ENCODE measurements around the gene COX14. TPM values are rescaled to one million over a fixed set of nuclear protein-coding genes. Genes with fewer than 3 reads are reported as not detected.

COX14 gene
- total RNA-seq, 1 experiment from 2014 or later, result 28.7 TPM

DNA sequence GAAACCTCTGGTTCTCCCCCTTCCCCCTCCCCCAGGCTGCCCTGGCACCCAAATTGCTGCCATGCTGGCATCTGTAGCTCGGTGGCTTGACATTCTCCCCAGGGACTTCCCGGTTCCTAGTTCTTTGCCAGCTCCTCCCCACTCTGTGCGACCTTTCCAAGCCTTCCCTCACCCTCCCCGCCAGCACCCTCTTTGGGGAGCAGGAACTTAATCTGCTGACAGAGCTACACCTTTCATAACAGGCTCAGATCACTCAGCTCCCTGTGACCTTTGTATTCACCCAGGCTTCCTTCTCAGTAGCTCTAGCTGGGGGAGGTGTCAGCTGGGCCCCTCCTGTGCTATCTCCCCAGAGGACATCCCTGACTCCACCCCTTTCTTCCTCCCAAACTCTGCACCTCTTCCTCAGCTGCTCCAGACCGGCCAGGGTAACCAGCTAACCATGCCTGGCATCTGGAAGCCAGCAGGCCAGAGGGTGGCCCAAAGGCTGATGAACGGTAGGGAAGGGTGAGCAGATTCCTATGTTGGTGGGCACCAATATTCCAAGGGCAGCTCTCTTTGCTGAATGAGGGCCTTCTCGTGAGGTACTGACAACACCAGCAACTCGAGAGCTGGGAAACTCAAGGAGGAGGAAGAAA is 1.8 kb upstream of the COX14 start:
- no TSS peak for BruUV-seq (replicated peaks)

DNA sequence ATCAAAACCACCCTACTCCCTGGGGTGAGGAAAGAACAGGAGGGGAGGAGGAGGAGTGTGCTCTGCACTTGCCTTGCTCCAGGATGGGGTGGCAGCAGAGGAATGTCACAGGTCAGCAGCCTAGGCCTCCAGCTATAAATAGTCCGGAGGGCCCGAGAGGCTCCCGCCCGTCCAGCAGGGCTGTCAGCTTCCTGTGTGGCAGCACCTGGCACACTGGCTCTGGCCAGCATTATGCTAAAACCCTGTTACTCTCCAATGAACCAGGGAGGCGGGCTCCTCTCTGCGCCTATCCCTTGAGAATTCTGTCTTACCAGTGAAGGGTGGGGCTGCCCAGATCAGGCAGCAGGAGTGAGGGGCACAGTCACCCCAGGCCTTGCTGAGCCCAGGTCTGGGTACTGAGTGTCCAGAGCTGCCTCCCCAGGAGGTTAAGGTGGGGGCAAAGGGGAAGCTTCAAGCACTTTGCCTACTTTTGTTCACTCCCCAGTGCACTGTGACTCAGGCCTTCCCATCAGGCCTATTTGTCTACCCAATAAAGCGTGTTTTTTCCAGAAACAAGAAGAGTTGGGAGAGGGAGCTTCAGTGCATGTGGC is 1.2 kb upstream of the COX14 start:
- TF ChIP-seq, protein P1, sequence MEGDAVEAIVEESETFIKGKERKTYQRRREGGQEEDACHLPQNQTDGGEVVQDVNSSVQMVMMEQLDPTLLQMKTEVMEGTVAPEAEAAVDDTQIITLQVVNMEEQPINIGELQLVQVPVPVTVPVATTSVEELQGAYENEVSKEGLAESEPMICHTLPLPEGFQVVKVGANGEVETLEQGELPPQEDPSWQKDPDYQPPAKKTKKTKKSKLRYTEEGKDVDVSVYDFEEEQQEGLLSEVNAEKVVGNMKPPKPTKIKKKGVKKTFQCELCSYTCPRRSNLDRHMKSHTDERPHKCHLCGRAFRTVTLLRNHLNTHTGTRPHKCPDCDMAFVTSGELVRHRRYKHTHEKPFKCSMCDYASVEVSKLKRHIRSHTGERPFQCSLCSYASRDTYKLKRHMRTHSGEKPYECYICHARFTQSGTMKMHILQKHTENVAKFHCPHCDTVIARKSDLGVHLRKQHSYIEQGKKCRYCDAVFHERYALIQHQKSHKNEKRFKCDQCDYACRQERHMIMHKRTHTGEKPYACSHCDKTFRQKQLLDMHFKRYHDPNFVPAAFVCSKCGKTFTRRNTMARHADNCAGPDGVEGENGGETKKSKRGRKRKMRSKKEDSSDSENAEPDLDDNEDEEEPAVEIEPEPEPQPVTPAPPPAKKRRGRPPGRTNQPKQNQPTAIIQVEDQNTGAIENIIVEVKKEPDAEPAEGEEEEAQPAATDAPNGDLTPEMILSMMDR (conservative IDR thresholded peaks at IDR 0.05; ENCODE audit: low read depth, low read length), result no peak
- no peak for TF ChIP-seq EZH2 (IDR thresholded peaks at IDR 0.05; ENCODE audit: borderline replicate concordance, low read depth, low read length, poor library complexity, severe bottlenecking)
- Histone ChIP-seq H3K9me3 (ENCODE audit: low read depth, low read length, poor library complexity, severe bottlenecking) (no peaks in the 10 kb centered on the region), H3K27me3 (replicated peaks; ENCODE audit: insufficient read depth, low read depth, low read length, poor library complexity) (no peaks in the 10 kb centered on the region), H3K27ac (ENCODE audit: low read depth, low read length, poor library complexity, severe bottlenecking) (peak overlapping the region; percentile 49), H3K36me3 (ENCODE audit: insufficient read depth, low read length, poor library complexity, severe bottlenecking) (no peaks in the 10 kb centered on the region), H3K4me3 (ENCODE audit: low read depth, low read length, poor library complexity, severe bottlenecking) (no peak overlapping the region), H3K4me1 (ENCODE audit: insufficient read depth, low read length, poor library complexity, severe bottlenecking) (peaks cover 26% of the 10 kb centered on the region)
- intact Hi-C loops (cut with micrococcal nuclease; ENCODE audit: unreplicated experiment), result loop anchor here (2.0 kb wide), 1 partner anchor 56 kb away; the partner anchor contains the start of gene CERS5
- peak; percentile 33 for DNase-seq (ENCODE audit: low spot score)
- no TSS peak for BruUV-seq (replicated peaks)
- ChIA-PET CTCF (interaction anchor here (0.5 to 2.7 kb wide), 10 partner anchors 8 to 351 kb away, joined by 3 to 21 read pairs (median 6); partner anchors contain the start of genes AQP5, CERS5 and SMARCD1), POLR2A (ENCODE audit: low non-redundant PET) (interaction anchor here (0.9 kb wide), 1 partner anchor 370 kb away, joined by 22 read pairs; no protein-coding TSS in a partner anchor)

More for the DNA sequence above, 1.8 kb upstream of the COX14 start:
- Histone ChIP-seq H3K4me1 (ENCODE audit: insufficient read depth, low read length, poor library complexity, severe bottlenecking) (peaks cover 26% of the 10 kb centered on the region), H3K27ac (ENCODE audit: low read depth, low read length, poor library complexity, severe bottlenecking) (peak overlapping the region; percentile 49), H3K9me3 (ENCODE audit: low read depth, low read length, poor library complexity, severe bottlenecking) (no peaks in the 10 kb centered on the region), H3K36me3 (ENCODE audit: insufficient read depth, low read length, poor library complexity, severe bottlenecking) (no peaks in the 10 kb centered on the region), H3K27me3 (replicated peaks; ENCODE audit: insufficient read depth, low read depth, low read length, poor library complexity) (no peaks in the 10 kb centered on the region), H3K4me3 (ENCODE audit: low read depth, low read length, poor library complexity, severe bottlenecking) (no peak overlapping the region)
- intact Hi-C loops (cut with micrococcal nuclease; ENCODE audit: unreplicated experiment), result loop anchor here (2.0 kb wide), 1 partner anchor 57 kb away; the partner anchor contains the start of gene CERS5
- POLR2A ChIA-PET (ENCODE audit: low non-redundant PET), result no interaction called here
- TF ChIP-seq, protein P1 (conservative IDR thresholded peaks at IDR 0.05; ENCODE audit: low read depth, low read length), result no peak
- no peak for TF ChIP-seq EZH2 (IDR thresholded peaks at IDR 0.05; ENCODE audit: borderline replicate concordance, low read depth, low read length, poor library complexity, severe bottlenecking)
- CTCF ChIA-PET, result interaction anchor here (0.5 to 2.7 kb wide), 7 partner anchors 9 to 350 kb away, joined by 3 to 21 read pairs (median 6); partner anchors contain the start of genes AQP5 and SMARCD1
- peak; percentile 25 for DNase-seq (ENCODE audit: low spot score)

DNA sequence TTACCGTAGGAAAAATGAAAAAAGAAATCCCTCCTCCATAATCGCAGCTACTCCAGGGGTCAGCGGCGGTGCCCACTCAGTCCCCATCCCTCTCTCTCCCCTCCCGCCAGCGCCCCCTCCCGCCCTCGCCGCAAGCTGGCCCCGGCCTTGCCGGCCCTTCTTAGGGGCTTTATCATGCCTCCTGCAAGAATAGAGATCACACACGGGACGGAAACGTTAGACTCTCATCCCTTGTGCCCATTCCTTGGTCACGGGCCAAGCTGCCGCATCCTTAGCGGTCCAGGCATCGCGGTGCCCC is 692 bp upstream of the COX14 start:
- intact Hi-C loops (cut with micrococcal nuclease; ENCODE audit: unreplicated experiment), result loop anchor here (2.0 kb wide), 1 partner anchor 55 kb away; the partner anchor contains the start of gene CERS5
- no peak for DNase-seq (ENCODE audit: low spot score)
- TF ChIP-seq, protein P1 (conservative IDR thresholded peaks at IDR 0.05; ENCODE audit: low read depth, low read length), result no peak
- TF ChIP-seq EZH2 (IDR thresholded peaks at IDR 0.05; ENCODE audit: borderline replicate concordance, low read depth, low read length, poor library complexity, severe bottlenecking), result no peak
- ChIA-PET CTCF (interaction anchor here (0.5 to 2.7 kb wide), 9 partner anchors 8 to 1107 kb away, joined by 3 to 21 read pairs (median 5); partner anchors contain the start of genes CERS5, POU6F1 and SMARCD1), POLR2A (ENCODE audit: low non-redundant PET) (interaction anchor here (0.9 kb wide), 1 partner anchor 370 kb away, joined by 22 read pairs; no protein-coding TSS in a partner anchor)
- Histone ChIP-seq H3K4me1 (ENCODE audit: insufficient read depth, low read length, poor library complexity, severe bottlenecking) (peaks cover 26% of the 10 kb centered on the region), H3K27ac (ENCODE audit: low read depth, low read length, poor library complexity, severe bottlenecking) (no peak overlapping the region), H3K9me3 (ENCODE audit: low read depth, low read length, poor library complexity, severe bottlenecking) (no peaks in the 10 kb centered on the region), H3K36me3 (ENCODE audit: insufficient read depth, low read length, poor library complexity, severe bottlenecking) (no peaks in the 10 kb centered on the region), H3K27me3 (replicated peaks; ENCODE audit: insufficient read depth, low read depth, low read length, poor library complexity) (no peaks in the 10 kb centered on the region), H3K4me3 (ENCODE audit: low read depth, low read length, poor library complexity, severe bottlenecking) (peak overlapping the region; percentile 74)
- BruUV-seq (replicated peaks), result no TSS peak

Measured in A673 (cell line).